GM12865 (cell line): ENCODE data around the gene VLDLR.

Experiments used
- DNase-seq: peaks from one replicate; pipeline ENCODE4 v3.0.0; 2010; ENCODE audit warnings: low read depth
- H3K4me3 ChIP-seq: 2 replicates; pipeline ENCODE4 v1.5.1; 2011; ENCODE audit warnings: mild to moderate bottlenecking, low read depth, low read length, control low read depth
- TF ChIP-seq, protein P1 (sequence below): IDR thresholded peaks from 2 replicates; pipeline ENCODE4 v1.5.1; 2011; ENCODE audit warnings: low read length, control low read depth, low read depth, inconsistent platforms; ENCODE audit not compliant: insufficient read depth; ENCODE audit errors: missing control alignments

VLDLR gene

DNA sequence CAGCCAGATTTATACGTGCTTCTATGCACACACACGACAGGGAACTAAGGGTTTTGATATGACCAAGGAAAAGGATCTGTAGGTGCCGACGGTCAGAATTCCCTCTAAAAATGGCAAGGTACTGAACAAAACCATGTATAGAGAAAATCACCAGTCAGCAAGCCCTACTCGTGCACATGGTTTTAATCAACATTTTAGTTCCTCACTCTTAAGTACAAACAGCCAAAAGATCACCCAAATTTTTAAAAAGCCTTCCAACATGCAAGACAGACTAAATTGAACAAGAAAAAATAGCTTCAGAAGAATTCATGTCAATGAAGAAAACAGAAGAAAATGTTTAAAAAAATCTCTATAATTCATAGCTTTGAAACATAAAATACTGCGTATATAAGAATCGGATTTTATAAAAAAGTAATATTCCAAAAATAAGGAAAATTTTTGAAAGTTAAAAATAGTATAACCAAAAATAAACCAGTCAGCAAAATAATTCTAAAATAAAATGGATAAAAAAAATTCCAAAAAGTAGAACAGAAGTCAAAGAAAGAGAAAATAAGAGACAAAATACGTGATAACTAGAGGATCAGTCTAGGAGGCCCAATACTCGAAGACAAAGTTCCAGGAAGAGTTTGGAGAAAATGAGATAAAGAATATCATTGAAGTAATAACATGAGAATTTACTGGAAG, 52.7 kb downstream of the VLDLR start:
- TF ChIP-seq, protein P1, sequence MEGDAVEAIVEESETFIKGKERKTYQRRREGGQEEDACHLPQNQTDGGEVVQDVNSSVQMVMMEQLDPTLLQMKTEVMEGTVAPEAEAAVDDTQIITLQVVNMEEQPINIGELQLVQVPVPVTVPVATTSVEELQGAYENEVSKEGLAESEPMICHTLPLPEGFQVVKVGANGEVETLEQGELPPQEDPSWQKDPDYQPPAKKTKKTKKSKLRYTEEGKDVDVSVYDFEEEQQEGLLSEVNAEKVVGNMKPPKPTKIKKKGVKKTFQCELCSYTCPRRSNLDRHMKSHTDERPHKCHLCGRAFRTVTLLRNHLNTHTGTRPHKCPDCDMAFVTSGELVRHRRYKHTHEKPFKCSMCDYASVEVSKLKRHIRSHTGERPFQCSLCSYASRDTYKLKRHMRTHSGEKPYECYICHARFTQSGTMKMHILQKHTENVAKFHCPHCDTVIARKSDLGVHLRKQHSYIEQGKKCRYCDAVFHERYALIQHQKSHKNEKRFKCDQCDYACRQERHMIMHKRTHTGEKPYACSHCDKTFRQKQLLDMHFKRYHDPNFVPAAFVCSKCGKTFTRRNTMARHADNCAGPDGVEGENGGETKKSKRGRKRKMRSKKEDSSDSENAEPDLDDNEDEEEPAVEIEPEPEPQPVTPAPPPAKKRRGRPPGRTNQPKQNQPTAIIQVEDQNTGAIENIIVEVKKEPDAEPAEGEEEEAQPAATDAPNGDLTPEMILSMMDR: no peak
- no peak for DNase-seq
- no peak overlapping the region for H3K4me3 ChIP-seq

- TF ChIP-seq, protein P1: no peak
- H3K4me3 ChIP-seq: no peak overlapping the region
- no peak for DNase-seq
Measured at GRCh38 chr9:2675834-2676233, 54.2 kb downstream of the VLDLR start.

- TF ChIP-seq, protein P1: no peak
- DNase-seq: no peak
- no peak overlapping the region for H3K4me3 ChIP-seq
Measured at GRCh38 chr9:2676466-2676865, 54.9 kb downstream of the VLDLR start.

DNA sequence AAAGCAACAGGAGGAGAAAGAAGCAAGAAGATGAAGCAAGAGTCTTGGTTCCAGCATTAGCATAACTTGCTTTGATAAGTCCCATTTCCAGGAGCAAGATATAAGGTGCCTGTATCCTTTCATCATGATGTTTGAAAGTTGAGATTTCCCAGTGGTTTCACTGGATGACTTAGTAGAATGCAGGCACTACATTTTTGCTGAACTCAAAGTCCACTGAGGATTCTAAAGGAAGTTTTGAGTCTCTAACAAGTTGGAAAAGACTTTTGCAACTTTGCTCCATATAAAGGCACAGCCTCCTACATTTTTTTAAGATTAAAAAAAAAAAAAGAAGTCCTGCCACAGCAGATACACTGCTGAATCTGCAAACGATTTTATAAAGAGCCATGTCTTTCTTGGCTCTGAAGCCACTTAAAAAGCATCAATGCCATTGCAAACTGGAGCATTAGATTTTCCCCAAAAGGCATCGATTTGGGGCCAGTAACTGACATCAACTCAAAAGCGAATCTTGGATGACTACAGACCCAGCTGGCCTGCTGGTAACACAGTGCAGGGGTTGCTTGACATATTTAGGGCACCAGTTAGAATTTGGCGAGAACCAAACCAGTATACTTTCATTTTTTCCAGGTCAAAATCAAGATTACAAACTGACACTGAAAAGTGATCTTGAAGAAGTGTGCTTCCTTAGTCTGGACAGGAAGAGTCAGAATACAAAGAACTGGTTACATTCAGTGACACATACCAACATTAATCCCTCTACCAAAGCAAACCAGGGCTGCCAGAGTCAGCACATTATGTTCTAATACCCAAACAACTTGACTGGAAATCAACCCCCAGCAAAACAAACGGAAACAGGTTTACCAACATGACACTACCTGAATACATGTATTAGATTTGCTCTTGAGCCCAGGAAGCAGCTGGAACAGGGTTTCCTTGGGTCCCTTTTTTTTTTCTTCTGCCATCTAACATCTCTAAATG, 56.6 kb downstream of the VLDLR start:
- DNase-seq: no peak
- TF ChIP-seq, protein P1: no peak
- H3K4me3 ChIP-seq: no peak overlapping the region

DNA sequence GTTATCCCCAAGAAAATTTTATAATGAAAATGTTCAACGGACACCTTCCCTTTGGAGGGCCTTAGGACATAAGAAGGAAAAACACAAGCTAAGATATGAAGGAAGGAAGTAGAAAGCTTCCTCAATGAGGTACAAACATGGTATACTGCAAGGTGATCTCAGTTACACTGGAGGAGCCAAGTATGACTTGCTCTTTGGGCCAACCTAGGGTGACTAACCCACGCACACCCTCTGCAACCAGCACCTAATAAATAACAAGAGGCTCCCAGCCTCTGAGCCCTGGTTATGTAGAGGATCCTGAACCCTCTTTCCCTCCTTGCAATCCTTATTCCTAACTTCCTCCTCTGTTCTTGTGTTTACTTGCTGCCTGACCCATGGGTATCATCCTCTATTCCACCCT, 57.4 kb downstream of the VLDLR start:
- TF ChIP-seq, protein P1: no peak
- no peak for DNase-seq
- no peak overlapping the region for H3K4me3 ChIP-seq

- TF ChIP-seq, protein P1: no peak
- DNase-seq: no peak
- no peak overlapping the region for H3K4me3 ChIP-seq
Measured at GRCh38 chr9:2681981-2682380, 60.4 kb downstream of the VLDLR start.
